ENCODE results near the gene KCTD15. TPM values are rescaled to one million over a fixed set of nuclear protein-coding genes. Genes with fewer than 3 reads are reported as not detected.

KCTD15 gene
- total RNA-seq, 2 donors from 2014 or later = 36.6 to 61.8 TPM

DNA sequence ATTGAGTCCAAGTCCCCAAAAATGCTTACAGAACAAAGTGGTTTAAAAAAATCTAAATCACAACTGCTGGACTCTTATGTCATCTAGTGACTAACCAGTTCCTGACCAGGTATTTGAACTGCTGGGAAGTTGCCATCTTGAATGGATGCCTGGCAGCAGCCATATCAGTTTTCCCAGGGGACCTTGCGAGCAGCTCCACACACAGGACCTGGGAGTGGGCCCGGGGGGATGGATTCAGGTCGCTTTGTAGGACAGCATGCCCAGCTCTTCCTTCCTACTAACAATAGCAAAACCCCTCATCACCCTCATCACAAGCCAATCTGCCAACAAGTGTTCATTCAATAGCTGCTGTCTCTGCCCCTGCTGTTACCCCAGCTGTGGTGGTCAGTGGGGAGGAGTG, 65.3 kb downstream of the KCTD15 start:
- Histone ChIP-seq H3K27me3 (ENCODE audit: control insufficient read depth, insufficient read depth, low read length, poor library complexity, severe bottlenecking) (no peaks in the 10 kb centered on the region), H3K9me3 (ENCODE audit: control insufficient read depth, low read length) (no peaks in the 10 kb centered on the region), H3K27ac (ENCODE audit: low read depth, low read length) (no peak overlapping the region), H3K4me1 (ENCODE audit: control insufficient read depth, insufficient read depth, low read length) (no peaks in the 10 kb centered on the region), H3K9ac (ENCODE audit: extremely low read depth, low read length, poor library complexity, severe bottlenecking) (no peak overlapping the region), H3K4me3 (ENCODE audit: low read length) (no peak overlapping the region), H3K36me3 (ENCODE audit: control insufficient read depth, insufficient read depth, low read length) (no peaks in the 10 kb centered on the region)
- Mint-ChIP-seq H3K9me3 (no peaks in the 10 kb centered on the region), H3K27ac (no peak overlapping the region), H3K4me1 (no peaks in the 10 kb centered on the region), H3K4me3 (no peak overlapping the region), H3K27me3 (ENCODE audit: insufficient read depth) (peaks cover 3% of the 10 kb centered on the region), H3K36me3 (ENCODE audit: low read depth) (no peaks in the 10 kb centered on the region)
- DNase-seq = no peak
- TF ChIP-seq CTCF (conservative IDR thresholded peaks at IDR 0.05) = no peak
- WGBS, 2 experiments (ENCODE audit: insufficient coverage in 1 of 2, insufficient read length in 1 of 2) = 95% methylated on average over 3 of the region's 3 CpGs; no CpG with 5 or more reads in 1 of the 2 experiments

GRCh38 chr19:33862981-33863380, 66.3 kb downstream of the KCTD15 start:
- Mint-ChIP-seq H3K36me3 (ENCODE audit: low read depth) (no peaks in the 10 kb centered on the region), H3K27ac (no peak overlapping the region), H3K4me1 (peaks cover 3% of the 10 kb centered on the region), H3K4me3 (no peak overlapping the region), H3K27me3 (ENCODE audit: insufficient read depth) (peaks cover 3% of the 10 kb centered on the region), H3K9me3 (no peaks in the 10 kb centered on the region)
- no peaks in the 10 kb centered on the region for H3K9me3 ChIP-seq (ENCODE audit: control insufficient read depth, low read length)
- H3K36me3 ChIP-seq (ENCODE audit: control insufficient read depth, insufficient read depth, low read length) = no peaks in the 10 kb centered on the region
- no peak for TF ChIP-seq CTCF (conservative IDR thresholded peaks at IDR 0.05)
- no peaks in the 10 kb centered on the region for H3K27me3 ChIP-seq (ENCODE audit: control insufficient read depth, insufficient read depth, low read length, poor library complexity, severe bottlenecking)
- no peak overlapping the region for H3K27ac ChIP-seq (ENCODE audit: low read depth, low read length)
- no peak for DNase-seq
- no peaks in the 10 kb centered on the region for H3K4me1 ChIP-seq (ENCODE audit: control insufficient read depth, insufficient read depth, low read length)
- WGBS, 2 experiments (ENCODE audit: insufficient coverage in 1 of 2, insufficient read length in 1 of 2) = 67 to 91% methylated on average over 1 to 4 of the region's 4 CpGs
- no peak overlapping the region for H3K9ac ChIP-seq (ENCODE audit: extremely low read depth, low read length, poor library complexity, severe bottlenecking)
- no peak overlapping the region for H3K4me3 ChIP-seq (ENCODE audit: low read length)

DNA sequence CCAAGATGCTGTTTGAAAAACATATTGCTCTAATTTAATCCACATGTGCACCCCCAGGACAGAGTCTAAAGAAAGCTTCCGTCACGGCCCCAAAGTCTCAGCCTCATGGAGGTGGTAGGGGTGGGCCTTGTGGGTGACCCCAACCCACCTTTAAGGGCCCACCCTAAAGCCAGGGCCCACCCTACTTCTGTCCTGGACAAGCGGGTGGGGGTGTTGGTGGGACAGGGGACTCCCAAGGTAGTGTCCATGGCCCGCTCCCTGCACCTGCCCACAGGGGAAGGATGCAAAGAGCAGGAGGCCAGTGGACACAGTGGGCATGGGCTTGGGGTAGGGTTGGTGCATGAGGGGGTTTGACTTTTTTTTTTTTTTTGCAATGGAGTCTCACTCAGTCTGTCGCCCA, 66.8 kb downstream of the KCTD15 start:
- peaks cover 8% of the 10 kb centered on the region for H3K4me1 Mint-ChIP-seq
- no peak overlapping the region for H3K27ac Mint-ChIP-seq
- Histone ChIP-seq H3K9ac (ENCODE audit: extremely low read depth, low read length, poor library complexity, severe bottlenecking) (no peak overlapping the region), H3K9me3 (ENCODE audit: control insufficient read depth, low read length) (no peaks in the 10 kb centered on the region), H3K4me1 (ENCODE audit: control insufficient read depth, insufficient read depth, low read length) (no peaks in the 10 kb centered on the region), H3K27me3 (ENCODE audit: control insufficient read depth, insufficient read depth, low read length, poor library complexity, severe bottlenecking) (no peaks in the 10 kb centered on the region), H3K36me3 (ENCODE audit: control insufficient read depth, insufficient read depth, low read length) (no peaks in the 10 kb centered on the region), H3K4me3 (ENCODE audit: low read length) (no peak overlapping the region), H3K27ac (ENCODE audit: low read depth, low read length) (no peak overlapping the region)
- no peaks in the 10 kb centered on the region for H3K9me3 Mint-ChIP-seq
- 83 to 88% methylated on average over 1 to 5 of the region's 5 CpGs for WGBS, 2 experiments (ENCODE audit: insufficient coverage in 1 of 2, insufficient read length in 1 of 2)
- no peak for TF ChIP-seq CTCF (conservative IDR thresholded peaks at IDR 0.05)
- H3K27me3 Mint-ChIP-seq (ENCODE audit: insufficient read depth) = peaks cover 3% of the 10 kb centered on the region
- no peak overlapping the region for H3K4me3 Mint-ChIP-seq
- no peaks in the 10 kb centered on the region for H3K36me3 Mint-ChIP-seq (ENCODE audit: low read depth)
- no peak for DNase-seq
